HS-5 (cell line): ENCODE measurements around the gene DYNC1I1.

Source experiments
- DNase-seq: peaks from one replicate; pipeline ENCODE4 v3.0.0-alpha.2; 2012; ENCODE audit warnings: low read depth

The DYNC1I1 gene

DNA sequence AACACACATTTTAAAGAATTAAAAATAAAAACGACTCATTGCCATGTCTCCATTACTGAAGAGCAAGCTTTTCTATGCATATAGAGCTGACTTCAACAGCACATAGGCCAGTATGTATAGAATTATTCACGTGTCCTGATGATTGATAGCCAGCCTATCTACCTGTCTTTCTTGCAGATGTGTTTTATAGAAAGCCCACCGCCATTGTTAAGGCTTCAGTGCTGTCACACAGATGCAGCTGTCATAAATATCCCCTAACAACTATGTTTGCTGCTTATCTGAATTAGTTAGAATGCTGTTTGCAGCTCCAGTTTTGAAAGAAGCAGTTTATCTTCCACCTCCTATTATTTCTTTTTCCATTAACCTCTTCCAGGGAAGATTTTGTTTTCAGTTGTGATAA, 313.6 kb downstream of the DYNC1I1 start:
- no peak for DNase-seq

DNA sequence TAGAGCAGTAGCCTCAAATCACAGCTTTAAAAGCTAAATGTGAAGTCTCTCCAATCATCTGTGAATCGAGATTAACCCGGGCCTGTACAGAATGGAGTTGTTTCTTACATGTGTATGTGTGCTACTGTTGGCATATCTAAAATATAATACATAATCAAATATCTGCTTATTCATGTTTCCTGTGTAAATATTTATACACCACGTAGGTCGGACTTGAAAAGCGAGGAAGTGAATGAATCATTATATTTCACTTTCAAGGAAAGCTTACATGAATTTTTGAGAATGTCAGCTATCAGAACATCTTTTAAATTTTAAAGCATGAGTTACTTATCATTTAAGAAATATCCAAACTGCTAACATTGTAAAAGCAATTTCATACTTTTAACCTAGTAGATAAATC, 316.2 kb downstream of the DYNC1I1 start:
- DNase-seq: no peak

DNA sequence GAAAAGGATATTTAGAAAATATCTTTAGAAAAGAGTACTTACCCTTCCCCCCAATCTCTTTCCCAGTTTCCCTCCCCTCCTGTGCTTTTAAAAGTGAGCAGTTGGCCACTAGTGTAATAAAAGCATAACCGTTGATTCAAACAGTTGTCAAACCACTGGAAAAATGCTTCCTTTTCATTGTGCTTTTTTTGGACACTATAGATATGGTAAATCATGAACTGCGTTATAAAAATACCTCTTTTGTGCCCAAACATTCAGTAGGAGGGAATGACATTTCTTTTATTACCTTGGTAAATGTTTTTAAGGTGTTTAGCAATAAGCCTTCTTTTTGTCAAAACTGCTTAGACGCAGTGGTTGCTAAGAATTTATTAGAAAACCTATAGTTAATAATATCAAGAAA, 317.2 kb downstream of the DYNC1I1 start:
- DNase-seq: no peak

DNA sequence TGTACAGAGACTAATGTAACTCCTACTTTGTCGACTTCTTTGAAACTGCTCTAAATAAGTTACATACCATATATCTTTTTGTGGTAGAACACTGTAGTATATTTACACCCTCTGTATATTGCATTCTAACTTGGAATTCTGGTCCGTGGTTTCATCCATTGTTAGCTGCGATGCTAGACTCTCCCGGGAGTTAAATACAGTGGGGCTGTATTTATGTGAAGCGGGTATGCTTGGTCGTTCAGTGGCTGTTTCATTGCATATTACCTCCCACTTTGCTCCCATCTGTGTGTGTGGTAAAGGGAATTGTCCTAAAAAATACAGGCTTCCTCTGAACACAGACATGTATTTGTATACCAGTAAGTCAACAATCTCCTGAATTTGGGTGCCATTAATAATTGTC, 318.4 kb downstream of the DYNC1I1 start:
- no peak for DNase-seq

DNA sequence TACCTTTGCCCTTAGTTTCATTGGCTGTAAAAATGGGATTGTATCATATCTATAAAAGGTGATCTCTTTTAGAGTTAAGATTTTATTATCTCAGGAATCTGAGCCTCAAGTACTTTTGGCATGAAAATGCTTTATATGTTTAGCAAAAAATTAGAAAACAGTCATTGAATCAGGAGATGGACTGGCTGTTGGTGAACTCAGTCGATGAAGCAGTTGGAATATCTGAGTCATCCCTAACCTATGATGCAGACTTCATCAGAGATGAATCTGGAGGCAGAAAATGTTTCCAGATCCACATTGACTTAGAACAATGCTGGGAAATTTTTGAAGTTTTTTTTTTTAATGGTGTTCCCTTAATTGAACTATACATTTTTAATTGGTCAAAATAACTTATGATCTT, 321.1 kb downstream of the DYNC1I1 start:
- peak; percentile 67 for DNase-seq

GRCh38 chr7:96097835-96098234, 325.5 kb downstream of the DYNC1I1 start:
- no peak for DNase-seq

GRCh38 chr7:96100737-96101136, 328.4 kb downstream of the DYNC1I1 start:
- no peak for DNase-seq

- no peak for DNase-seq
These were observed 329.9 kb downstream of the DYNC1I1 start for GRCh38 chr7:96102096-96102811.

DNA sequence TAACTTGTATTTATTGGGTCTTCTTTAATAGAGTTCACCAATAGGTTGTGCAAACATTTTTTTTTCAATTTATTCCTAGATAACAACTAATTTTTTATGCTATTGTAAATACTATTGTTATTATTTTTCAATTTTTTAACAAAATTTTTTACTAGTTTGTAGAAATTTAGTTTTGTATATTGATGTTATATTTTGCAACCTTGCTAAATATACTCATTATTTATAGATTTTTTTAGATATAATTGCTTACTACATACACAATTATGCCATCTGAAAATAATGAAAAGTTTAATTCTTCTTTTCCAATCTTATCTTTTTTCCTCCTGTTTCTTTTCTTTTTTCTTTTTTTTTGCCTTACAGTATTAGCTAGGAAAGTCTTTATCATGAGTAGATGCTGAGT, 332.6 kb downstream of the DYNC1I1 start:
- DNase-seq: no peak

DNA sequence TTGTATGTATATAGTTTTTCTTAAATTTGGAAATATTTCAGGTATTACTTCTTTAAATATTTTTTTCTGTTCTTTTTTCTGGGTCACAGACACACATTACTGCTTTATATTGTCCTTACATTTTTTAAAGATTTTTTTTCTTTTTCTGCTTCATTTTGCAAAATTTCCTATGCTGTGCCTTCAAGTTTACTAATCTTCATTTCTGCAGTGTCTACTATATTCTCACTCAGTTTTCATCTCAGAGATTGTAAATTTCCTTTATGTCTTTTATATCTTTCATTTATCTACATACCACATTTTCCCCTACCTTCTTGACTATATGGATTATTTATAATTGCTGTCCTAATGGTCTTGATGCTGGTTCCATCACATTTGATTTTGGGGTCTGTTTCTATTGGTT, 339.1 kb downstream of the DYNC1I1 start:
- DNase-seq: no peak

- DNase-seq: no peak
These were observed 341.8 kb downstream of the DYNC1I1 start for GRCh38 chr7:96114190-96114589.

DNA sequence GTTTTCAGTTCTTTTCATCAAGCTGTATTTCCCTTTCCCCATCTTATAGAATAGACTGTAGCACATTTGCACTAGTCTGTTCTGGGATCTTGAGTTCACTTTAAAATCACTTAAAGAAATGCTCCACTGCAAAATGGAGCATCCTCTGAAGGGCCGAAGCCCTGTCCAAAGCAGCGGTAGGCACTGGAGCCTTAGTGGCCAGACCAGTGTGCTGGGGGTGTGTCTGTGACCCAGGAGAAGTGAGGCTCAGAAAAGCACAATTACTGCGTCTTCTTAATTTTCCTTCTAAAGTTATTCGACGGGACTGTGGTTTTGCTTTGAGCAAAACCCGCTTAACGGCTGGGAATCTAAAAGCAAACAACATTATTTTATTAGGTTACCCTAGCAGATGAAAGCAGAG, 343.8 kb downstream of the DYNC1I1 start:
- no peak for DNase-seq

DNA sequence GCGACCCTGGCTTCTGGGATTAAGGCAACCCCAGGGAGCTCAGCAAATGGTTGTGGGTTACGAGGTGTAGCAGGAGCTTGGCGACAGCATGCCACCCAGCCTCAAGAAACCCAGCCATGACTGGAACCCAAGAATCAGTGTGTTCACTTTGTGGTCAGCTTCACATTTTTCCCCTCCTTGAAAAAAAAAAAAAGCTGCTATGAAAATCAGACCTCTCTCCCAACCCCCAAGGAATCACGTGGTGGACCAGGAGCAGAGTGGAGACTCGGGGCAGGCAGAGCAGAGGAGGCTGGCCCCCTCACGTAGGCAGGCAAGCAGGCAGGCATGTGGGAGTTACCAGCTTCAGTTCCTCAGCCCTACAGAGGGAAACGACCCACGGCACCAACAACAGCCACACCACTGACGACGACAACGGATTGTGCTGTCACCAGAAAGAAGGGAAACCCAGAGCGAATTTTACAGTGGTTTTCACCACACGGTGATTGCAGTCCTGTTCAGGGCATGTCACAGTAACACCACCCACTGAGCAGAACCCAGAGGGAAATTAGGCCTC, 346.2 kb downstream of the DYNC1I1 start:
- no peak for DNase-seq

- DNase-seq: no peak
These were observed 348.3 kb downstream of the DYNC1I1 start for GRCh38 chr7:96120445-96121225.

DNA sequence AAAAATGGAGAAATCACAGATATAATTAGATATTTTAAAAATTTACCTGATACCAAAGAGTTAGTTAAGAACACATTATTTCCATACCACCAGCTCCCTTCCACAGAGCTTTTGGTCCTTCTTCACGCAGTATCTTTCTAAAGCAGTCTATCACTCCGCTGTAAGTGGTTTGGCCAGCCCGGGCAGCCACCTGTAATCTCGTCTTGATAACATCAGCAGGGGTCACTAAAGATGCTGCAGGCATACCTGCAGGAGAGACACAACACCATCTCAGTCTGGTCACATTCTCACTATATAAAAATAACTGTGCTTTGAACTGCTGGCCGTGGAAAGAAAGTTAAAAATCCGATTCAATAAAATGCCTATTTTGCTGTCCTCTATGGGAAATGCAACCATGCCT, 349.4 kb downstream of the DYNC1I1 start:
- no peak for DNase-seq

DNA sequence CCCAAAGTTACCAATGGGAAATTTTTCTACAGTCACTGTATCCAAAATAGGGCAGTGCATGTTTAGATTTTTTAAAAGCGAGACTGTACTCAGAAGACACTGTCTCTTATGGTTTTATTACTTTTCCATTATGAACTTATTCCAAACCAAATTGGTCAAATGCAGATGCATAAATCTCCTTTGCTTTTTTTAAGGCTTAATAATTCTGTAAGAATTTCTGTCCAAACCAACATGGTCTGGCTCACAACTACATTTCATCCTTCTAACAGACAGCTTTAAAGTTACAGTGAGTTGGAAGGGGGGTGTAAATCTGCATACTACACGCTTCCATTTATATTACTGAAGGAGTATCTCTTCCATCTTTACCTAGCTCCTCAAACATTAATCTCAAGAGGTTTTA, 350.4 kb downstream of the DYNC1I1 start:
- DNase-seq: no peak

DNA sequence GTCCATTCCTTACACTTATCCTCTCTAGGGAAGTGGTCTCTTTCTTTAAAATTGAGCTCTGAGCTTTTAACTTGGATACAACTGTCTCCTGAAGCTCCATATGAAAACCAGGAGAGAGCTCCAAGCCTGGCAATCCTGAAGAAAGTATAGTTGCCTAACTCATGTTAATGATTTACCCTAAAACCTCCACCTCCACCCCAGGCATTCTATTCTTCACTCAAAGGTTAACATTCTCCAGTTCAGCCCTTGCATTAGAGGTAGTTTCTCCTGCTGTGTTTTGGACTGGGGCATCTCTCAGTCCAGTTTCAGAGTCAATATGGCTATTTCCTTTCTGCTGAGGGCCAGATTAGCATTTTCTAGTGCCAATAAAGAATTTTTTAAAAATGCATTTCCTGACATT, 354.0 kb downstream of the DYNC1I1 start:
- no peak for DNase-seq

DNA sequence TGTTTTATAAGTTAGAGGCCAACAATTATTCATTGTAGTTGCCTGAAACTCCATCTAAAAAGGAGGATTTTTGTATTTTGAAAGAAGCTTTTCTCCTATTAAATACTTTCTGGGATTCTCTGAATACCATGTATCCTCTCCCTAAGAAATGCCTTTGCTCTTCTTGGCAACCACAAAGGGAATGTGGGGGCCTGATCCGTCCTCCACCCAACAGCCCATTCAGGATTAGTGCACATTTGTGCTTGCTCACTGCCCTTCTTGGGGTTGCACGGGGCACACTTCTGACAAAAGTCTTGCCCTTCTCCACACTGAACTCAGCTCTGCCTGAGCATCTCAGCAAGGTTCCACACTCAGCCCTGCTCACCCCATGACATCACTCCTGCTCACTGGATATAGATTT, 355.4 kb downstream of the DYNC1I1 start:
- DNase-seq: no peak

- no peak for DNase-seq
These were observed 359.2 kb downstream of the DYNC1I1 start for GRCh38 chr7:96131525-96131924.

- no peak for DNase-seq
These were observed 362.9 kb downstream of the DYNC1I1 start for GRCh38 chr7:96135241-96135640.

DNA sequence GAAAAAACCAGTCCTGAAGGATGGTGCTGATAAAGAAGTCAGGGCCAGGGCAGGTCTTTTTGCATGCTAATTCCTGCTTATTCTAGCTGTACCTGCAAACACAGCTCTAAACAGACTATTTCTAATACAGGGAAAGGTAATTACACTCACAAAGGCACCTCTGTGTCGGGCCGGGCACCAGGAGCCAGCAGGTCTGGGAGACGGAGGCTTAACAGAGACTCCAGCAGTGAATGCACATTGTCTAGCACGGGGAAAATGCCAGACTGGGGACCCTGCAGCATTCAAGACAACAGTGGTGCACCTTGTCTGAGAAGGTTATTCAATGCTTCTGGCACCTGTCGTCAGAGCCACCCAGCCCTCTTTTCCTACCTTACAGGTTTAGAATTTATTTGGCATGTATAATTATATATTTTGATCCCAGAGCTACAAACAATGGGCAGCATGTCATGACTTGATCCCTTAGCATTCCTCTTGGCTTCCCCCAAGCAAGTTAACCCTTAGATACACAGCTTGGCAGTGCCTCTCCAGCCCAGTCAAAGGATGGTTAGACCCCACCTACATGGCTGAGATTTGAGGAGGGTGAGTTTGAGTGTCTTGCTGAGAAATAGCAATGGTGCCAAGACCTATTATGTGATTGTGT, 364.4 kb downstream of the DYNC1I1 start:
- DNase-seq: no peak

GRCh38 chr7:96143495-96144259, 371.3 kb downstream of the DYNC1I1 start:
- no peak for DNase-seq
